SK-N-MC (cell line): ENCODE results near the gene NDUFAF7.

ENCODE experiments used
- DNase-seq: peaks from one replicate; pipeline ENCODE4 v3.0.0-alpha.2; 2011; ENCODE audit warnings: low read depth, low spot score
- H3K27ac ChIP-seq: fragments of 200-600 bp; sonication (generic); 2 replicates; pipeline ENCODE4 v1.5.1; 2016; ENCODE audit warnings: mixed run types
- H3K36me3 ChIP-seq: fragments of 200-600 bp; sonication (generic); 2 replicates; pipeline ENCODE4 v1.6.1; 2017; ENCODE audit warnings: antibody characterized with exemption, low read length, mixed read lengths; ENCODE audit not compliant: insufficient read depth
- H3K4me3 ChIP-seq: fragments of 200-600 bp; sonication (generic); 2 replicates; pipeline ENCODE4 v1.5.1; 2016
- H3K9ac ChIP-seq: fragments of 200-600 bp; sonication (generic); 2 replicates; pipeline ENCODE4 v1.8.0; 2017; ENCODE audit warnings: mixed run types, mixed read lengths; ENCODE audit not compliant: insufficient read length
- H3K9me3 ChIP-seq: fragments of 200-600 bp; sonication (generic); 2 replicates; pipeline ENCODE4 v1.6.1; 2017; ENCODE audit warnings: low read depth, mild to moderate bottlenecking, antibody characterized with exemption, low read length, moderate library complexity, mixed read lengths
- EZH2 ChIP-seq: fragments of 200-600 bp; sonication (generic); IDR thresholded peaks from one replicate; pipeline ENCODE4 v1.6.1; 2017; ENCODE audit warnings: antibody characterized with exemption
- FOXP2 ChIP-seq: optimal IDR thresholded peaks from 2 replicates; pipeline ENCODE3; 2011; ENCODE audit warnings: mild to moderate bottlenecking, moderate library complexity; ENCODE audit not compliant: insufficient read depth; ENCODE audit errors: extremely low read length, control extremely low read depth
- POLR2AphosphoS5 ChIP-seq: IDR thresholded peaks from 2 replicates; pipeline ENCODE4 v1.6.1; 2012; ENCODE audit warnings: mild to moderate bottlenecking, low read depth, low read length, borderline replicate concordance

Gene NDUFAF7

DNA sequence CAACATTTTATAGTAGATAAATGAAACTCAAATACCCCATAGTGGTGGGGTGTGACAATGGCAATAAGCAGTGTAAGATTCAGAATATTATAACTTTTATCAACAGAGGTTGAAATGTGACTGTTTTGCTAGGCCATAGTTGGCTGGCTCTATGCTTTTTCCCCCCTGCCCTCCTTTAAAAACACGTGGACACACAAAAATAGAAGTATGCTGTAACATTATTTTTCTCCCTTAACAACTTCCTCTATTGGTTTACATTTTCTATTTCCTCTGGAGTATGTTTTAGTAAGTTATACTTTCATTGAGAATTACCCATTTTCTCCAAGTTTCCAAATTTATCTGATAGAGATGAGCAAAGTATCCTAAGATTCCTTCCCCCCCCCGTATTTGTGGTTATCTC lies 31.1 kb downstream of the NDUFAF7 start:
- no peak for DNase-seq
- no peak overlapping the region for H3K27ac ChIP-seq
- TF ChIP-seq FOXP2: no peak
- no peaks in the 10 kb centered on the region for H3K9me3 ChIP-seq
- H3K9ac ChIP-seq: no peak overlapping the region
- peaks cover 76% of the 10 kb centered on the region for H3K36me3 ChIP-seq
- no peak overlapping the region for H3K4me3 ChIP-seq

DNA sequence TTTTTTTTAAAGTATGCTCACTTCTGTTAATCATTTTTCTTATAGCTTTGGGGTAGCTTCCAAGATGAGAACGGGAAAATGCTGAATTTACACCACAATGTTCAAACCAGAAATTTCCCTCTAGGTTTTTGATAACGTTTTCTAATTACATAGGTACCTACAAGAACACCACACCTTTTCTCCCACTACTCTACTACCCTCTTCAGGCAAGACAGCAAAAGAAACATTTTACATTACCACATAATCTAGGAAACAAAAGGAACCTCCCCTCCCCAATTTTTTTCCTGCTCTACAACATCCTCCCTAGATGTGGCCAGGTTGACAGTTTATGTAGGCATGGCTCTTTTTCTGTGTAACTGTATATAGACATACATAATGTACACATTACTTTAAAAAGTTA lies 32.4 kb downstream of the NDUFAF7 start:
- H3K36me3 ChIP-seq: peaks cover 75% of the 10 kb centered on the region
- H3K9ac ChIP-seq: no peak overlapping the region
- H3K9me3 ChIP-seq: no peaks in the 10 kb centered on the region
- no peak overlapping the region for H3K4me3 ChIP-seq
- H3K27ac ChIP-seq: no peak overlapping the region
- TF ChIP-seq POLR2AphosphoS5: no peak
- no peak for TF ChIP-seq EZH2
- TF ChIP-seq FOXP2: no peak
- no peak for DNase-seq

DNA sequence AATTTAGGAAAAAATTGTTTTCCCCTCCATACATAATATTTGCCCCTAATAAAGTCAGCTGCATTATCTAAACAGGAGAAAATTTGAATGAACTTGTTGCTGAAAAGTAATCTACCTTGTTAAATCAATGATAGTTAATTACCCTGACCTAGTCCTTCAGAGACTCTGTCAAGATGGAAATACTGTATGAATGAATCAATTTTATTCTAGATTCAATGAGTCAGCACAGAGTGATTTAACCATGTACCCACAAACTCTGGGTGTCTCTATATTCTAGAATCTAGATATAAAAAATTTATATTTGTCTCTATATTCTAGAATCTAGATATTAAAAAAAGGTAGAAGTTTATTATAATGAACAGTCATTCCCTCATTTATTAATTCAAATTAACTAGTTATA lies 36.2 kb downstream of the NDUFAF7 start:
- Histone ChIP-seq H3K36me3 (peaks cover 83% of the 10 kb centered on the region), H3K9ac (no peak overlapping the region), H3K4me3 (no peak overlapping the region), H3K9me3 (no peaks in the 10 kb centered on the region), H3K27ac (no peak overlapping the region)
- DNase-seq: no peak
- TF ChIP-seq FOXP2 (no peak), EZH2 (no peak), POLR2AphosphoS5 (no peak)

DNA sequence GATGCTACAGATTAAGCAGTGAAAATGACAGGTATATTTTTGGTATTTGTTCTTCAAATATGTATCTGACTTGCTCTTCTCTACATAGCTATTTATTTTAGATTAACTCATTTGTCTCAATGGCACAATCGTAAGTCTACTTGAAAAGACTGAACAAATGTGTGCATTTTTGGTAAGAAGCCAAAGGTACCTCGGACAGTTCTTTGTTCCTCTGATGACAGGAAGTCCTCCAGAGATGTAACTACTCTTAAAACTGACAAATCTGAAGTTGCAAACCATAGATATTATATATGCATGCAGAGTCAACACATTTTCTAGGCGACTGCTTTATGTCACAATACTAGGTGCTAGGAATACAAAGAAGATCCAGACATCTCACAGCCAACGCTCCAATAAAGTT lies 36.7 kb downstream of the NDUFAF7 start:
- Histone ChIP-seq H3K9ac (no peak overlapping the region), H3K9me3 (no peaks in the 10 kb centered on the region), H3K36me3 (peaks cover 84% of the 10 kb centered on the region), H3K27ac (no peak overlapping the region), H3K4me3 (no peak overlapping the region)
- DNase-seq: no peak
- TF ChIP-seq FOXP2 (no peak), EZH2 (no peak), POLR2AphosphoS5 (no peak)

DNA sequence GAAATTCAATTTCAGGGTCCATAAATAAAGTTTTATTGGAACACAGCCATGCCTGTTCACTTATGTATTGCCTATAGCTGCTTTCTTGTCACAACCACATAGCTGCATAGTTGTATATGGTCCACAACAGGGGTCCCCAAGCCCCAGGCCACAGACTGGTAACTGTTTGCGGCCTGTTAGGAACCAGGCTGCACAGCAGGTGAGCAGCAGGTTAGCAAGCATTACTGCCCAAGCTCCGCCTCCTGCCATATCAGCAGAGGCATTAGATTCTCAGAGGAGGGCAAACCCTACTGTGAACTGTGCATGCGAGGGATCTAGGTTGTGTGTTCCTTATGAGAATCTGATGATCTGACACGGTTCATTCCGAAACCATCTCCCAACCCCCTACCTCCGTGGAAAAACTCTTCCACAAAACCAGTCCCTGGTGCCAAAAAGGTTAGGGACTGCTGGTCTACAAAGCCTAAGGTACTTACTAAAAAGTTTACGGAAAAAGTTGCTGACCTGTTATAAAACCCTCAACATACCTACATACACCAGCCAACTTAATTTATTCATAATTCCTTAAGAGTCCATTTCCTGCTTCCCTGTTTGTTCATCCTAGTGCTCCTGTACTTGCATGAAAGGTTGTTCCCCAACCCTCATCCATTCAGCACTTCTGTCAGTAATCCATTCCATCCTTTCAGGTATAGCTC lies 40.1 kb downstream of the NDUFAF7 start:
- DNase-seq: no peak
- TF ChIP-seq EZH2 (no peak), FOXP2 (no peak), POLR2AphosphoS5 (no peak)
- H3K9ac ChIP-seq: no peak overlapping the region
- no peak overlapping the region for H3K27ac ChIP-seq
- no peaks in the 10 kb centered on the region for H3K9me3 ChIP-seq
- H3K36me3 ChIP-seq: peaks cover 93% of the 10 kb centered on the region
- H3K4me3 ChIP-seq: no peak overlapping the region

DNA sequence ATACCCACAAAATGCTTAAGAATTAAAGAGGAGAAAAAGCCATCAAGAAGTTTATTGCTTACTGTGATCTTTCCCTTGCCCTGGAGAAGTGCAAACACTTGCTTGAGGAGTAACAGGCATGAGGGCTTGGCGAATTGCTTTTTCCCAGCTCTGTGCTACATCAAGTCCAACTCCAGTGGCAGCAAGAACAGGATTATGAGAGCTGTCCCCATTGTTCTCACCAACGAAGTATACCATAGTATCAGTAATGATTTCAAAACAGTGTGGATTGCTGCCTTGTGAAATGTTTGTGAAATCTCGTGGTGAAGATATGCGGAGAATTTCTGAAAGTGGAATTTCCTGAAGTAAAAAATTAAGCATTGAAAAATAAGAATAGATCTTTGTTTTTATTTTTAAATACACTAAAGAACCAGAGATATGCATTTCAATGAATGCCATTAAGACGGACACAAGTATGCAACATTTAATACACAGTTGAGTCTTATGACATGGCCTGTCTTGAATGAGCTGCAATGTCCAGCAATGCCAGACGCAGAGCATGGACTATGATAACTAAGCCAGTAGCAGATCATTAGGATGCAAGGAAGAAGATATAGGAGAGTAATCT lies 43.0 kb downstream of the NDUFAF7 start:
- no peak overlapping the region for H3K27ac ChIP-seq
- DNase-seq: no peak
- no peaks in the 10 kb centered on the region for H3K9me3 ChIP-seq
- peaks cover 93% of the 10 kb centered on the region for H3K36me3 ChIP-seq
- H3K9ac ChIP-seq: no peak overlapping the region
- TF ChIP-seq EZH2 (no peak), POLR2AphosphoS5 (no peak), FOXP2 (no peak)
- H3K4me3 ChIP-seq: no peak overlapping the region

DNA sequence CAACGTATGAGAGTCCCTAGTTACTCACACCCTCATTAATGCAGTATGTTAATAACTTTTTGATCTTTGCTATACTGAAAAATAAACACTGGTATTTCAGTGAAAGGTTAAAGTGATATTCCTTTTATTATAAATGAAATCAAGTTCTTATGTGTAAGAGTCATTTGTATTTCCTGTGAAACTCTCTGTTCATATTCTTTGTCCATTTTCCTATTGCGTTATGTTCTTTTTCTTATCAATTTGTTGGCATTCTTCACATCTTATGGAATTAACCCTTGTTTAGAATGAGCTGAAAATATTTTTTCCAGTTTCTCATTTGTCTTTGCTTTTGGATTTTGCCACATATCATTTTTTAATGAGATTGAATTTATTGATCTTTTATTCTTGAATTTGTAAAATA lies 44.8 kb downstream of the NDUFAF7 start:
- Histone ChIP-seq H3K4me3 (no peak overlapping the region), H3K9me3 (no peaks in the 10 kb centered on the region), H3K36me3 (peaks cover 95% of the 10 kb centered on the region), H3K9ac (no peak overlapping the region), H3K27ac (no peak overlapping the region)
- DNase-seq: no peak
- TF ChIP-seq EZH2 (no peak), POLR2AphosphoS5 (no peak), FOXP2 (no peak)

DNA sequence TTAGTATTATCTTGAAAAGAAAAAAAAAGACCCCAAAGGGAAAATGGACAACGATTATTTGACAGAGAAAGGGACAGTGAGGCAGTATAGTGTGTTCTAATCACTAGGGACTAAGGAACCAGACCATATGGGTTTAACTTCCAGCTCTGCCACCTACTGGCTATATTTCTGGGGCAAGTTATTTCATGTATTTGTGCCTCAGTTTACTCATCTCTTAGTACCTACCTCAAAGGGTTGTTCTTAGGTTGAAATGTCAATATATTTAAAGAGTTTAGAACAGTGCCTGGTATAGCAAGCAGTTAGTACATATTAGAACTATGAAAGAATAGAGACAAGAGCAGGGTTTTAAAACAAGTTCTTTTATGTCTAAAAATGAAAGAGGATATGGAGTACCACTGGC lies 50.5 kb downstream of the NDUFAF7 start:
- Histone ChIP-seq H3K36me3 (peaks cover 84% of the 10 kb centered on the region), H3K4me3 (no peak overlapping the region), H3K27ac (no peak overlapping the region; the same call in 1 of the 2 replicates), H3K9ac (no peak overlapping the region), H3K9me3 (no peaks in the 10 kb centered on the region)
- no peak for DNase-seq
- no peak for TF ChIP-seq EZH2
- TF ChIP-seq POLR2AphosphoS5: no peak
- no peak for TF ChIP-seq FOXP2

DNA sequence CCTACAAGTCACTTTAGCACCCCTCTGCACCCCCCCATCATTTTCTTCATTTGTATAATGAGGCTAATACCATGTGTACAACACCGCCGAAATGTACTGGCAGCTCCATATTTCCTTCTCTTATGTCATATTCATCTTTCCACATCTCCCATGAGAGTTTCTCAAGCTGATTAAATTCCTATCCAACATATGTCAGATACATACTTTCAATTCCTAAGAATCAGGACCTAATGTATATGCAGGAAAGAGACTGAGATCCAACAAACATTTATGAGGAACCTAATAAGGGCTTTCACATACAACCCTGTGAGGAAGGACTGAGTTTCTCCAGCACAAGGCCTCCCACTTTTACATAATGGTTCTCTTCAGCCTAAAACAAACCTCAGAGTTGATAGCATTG lies 51.3 kb downstream of the NDUFAF7 start:
- no peak overlapping the region for H3K4me3 ChIP-seq
- H3K27ac ChIP-seq: peak overlapping the region; percentile 85
- no peak overlapping the region for H3K9ac ChIP-seq
- no peak for TF ChIP-seq EZH2
- TF ChIP-seq POLR2AphosphoS5: no peak
- no peak for TF ChIP-seq FOXP2
- H3K36me3 ChIP-seq: peaks cover 82% of the 10 kb centered on the region
- H3K9me3 ChIP-seq: no peaks in the 10 kb centered on the region
- DNase-seq: no peak
